ENCODE data around the gene STX18.
"Not testable (repeated sequence)": the region's sequence is repeated elsewhere in the genome, so short reads cannot be mapped to it uniquely, and the experiment has no call there.

Gene STX18

GRCh38 chr4:4518747-4519146, 23.1 kb downstream of the STX18 start:
- H3K4me3 ChIP-seq (ENCODE audit: low read depth, low read length) = no peak overlapping the region
- TF ChIP-seq, protein P1, sequence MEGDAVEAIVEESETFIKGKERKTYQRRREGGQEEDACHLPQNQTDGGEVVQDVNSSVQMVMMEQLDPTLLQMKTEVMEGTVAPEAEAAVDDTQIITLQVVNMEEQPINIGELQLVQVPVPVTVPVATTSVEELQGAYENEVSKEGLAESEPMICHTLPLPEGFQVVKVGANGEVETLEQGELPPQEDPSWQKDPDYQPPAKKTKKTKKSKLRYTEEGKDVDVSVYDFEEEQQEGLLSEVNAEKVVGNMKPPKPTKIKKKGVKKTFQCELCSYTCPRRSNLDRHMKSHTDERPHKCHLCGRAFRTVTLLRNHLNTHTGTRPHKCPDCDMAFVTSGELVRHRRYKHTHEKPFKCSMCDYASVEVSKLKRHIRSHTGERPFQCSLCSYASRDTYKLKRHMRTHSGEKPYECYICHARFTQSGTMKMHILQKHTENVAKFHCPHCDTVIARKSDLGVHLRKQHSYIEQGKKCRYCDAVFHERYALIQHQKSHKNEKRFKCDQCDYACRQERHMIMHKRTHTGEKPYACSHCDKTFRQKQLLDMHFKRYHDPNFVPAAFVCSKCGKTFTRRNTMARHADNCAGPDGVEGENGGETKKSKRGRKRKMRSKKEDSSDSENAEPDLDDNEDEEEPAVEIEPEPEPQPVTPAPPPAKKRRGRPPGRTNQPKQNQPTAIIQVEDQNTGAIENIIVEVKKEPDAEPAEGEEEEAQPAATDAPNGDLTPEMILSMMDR (IDR thresholded peaks at IDR 0.05; ENCODE audit: low read depth, low read length, missing control alignments) = no peak
- in situ Hi-C loops (cut with HindIII; ENCODE audit: low sequenced_read_pairs) = no loop called here
- DNase-seq (ENCODE audit: low read depth) = no peak

GRCh38 chr4:4514786-4515185, 27.1 kb downstream of the STX18 start:
- TF ChIP-seq, protein P1 (IDR thresholded peaks at IDR 0.05; ENCODE audit: low read depth, low read length, missing control alignments) = no peak
- no peak for DNase-seq (ENCODE audit: low read depth)
- no peak overlapping the region for H3K4me3 ChIP-seq (ENCODE audit: low read depth, low read length)
- in situ Hi-C loops (cut with HindIII; ENCODE audit: low sequenced_read_pairs) = no loop called here

- TF ChIP-seq, protein P1 (IDR thresholded peaks at IDR 0.05; ENCODE audit: low read depth, low read length, missing control alignments) = no peak
- no peak for DNase-seq (ENCODE audit: low read depth)
- no peak overlapping the region for H3K4me3 ChIP-seq (ENCODE audit: low read depth, low read length)
- in situ Hi-C loops (cut with HindIII; ENCODE audit: low sequenced_read_pairs) = no loop called here
Observed at GRCh38 chr4:4512282-4512681, 29.6 kb downstream of the STX18 start.

- in situ Hi-C loops (cut with HindIII; ENCODE audit: low sequenced_read_pairs); H3K4me3 ChIP-seq (ENCODE audit: low read depth, low read length); DNase-seq (ENCODE audit: low read depth): not testable (repeated sequence)
Observed at GRCh38 chr4:4510641-4511040, 31.2 kb downstream of the STX18 start.

DNA sequence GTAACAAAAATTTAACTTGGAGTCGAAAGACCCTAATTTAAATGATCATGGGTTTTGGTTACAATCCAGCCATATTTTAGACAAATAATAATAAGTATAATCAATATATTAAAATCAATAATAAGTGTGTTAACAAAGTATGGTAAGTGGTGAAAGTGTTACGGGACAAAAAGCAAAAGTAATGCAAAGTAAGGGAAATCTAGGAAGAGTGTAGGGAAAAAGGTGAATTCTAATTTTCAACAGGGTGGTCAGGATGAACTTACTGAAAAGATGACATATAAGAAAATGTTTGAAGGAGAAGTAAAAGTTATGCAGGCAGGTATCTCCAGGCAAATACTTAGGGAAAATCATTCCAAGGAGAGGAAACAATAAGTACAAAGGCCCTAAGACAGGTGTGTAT, 32.3 kb downstream of the STX18 start:
- TF ChIP-seq, protein P1 (IDR thresholded peaks at IDR 0.05; ENCODE audit: low read depth, low read length, missing control alignments) = no peak
- no peak for DNase-seq (ENCODE audit: low read depth)
- in situ Hi-C loops (cut with HindIII; ENCODE audit: low sequenced_read_pairs) = no loop called here
- H3K4me3 ChIP-seq (ENCODE audit: low read depth, low read length) = no peak overlapping the region

GRCh38 chr4:4507923-4508322, 33.9 kb downstream of the STX18 start:
- TF ChIP-seq, protein P1 (IDR thresholded peaks at IDR 0.05; ENCODE audit: low read depth, low read length, missing control alignments) = peak; percentile 67
- H3K4me3 ChIP-seq (ENCODE audit: low read depth, low read length) = no peak overlapping the region
- no peak for DNase-seq (ENCODE audit: low read depth)
- in situ Hi-C loops (cut with HindIII; ENCODE audit: low sequenced_read_pairs) = no loop called here

DNA sequence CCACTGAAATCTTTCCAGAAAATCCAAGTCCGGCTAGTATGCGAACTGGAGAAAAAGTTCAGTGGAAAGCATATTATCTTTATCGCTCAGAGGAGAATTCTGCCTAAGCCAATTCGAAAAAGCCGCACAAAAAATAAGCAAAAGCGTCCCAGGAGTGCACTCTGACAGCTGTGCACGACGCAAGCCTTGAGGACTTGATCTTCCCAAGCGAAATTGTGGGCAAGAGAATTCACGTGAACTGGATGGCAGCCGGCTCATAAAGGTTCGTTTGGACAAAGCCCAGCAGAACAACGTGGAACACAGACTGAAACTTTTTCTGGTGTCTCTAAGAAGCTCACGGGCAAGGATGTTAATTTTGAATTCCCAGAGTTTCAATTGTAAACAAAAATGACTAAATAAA, 34.4 kb downstream of the STX18 start:
- in situ Hi-C loops (cut with HindIII; ENCODE audit: low sequenced_read_pairs) = no loop called here
- H3K4me3 ChIP-seq (ENCODE audit: low read depth, low read length) = no peak overlapping the region
- TF ChIP-seq, protein P1 (IDR thresholded peaks at IDR 0.05; ENCODE audit: low read depth, low read length, missing control alignments) = no peak
- DNase-seq (ENCODE audit: low read depth) = no peak

All from astrocyte of the cerebellum (primary cell).